Lower leg skin (tissue), 3 donors: ENCODE data around the gene MMD.

Source experiments
- CTCF ChIP-seq, 3 donors: fragments of 450-650 bp; IDR thresholded peaks; one replicate each; pipeline ENCODE4 v1.5.1; 2016; ENCODE audit warnings: antibody characterized with exemption in 3 of 3, mild to moderate bottlenecking in 3 of 3, moderate library complexity in 2 of 3
- POLR2A ChIP-seq, 2 donors: fragments of 450-650 bp; IDR thresholded peaks; one replicate each; pipeline ENCODE4 v1.6.1; 2016 to 2017; ENCODE audit warnings: antibody characterized with exemption in 2 of 2, mild to moderate bottlenecking in 1 of 2, moderate library complexity in 1 of 2

- TF ChIP-seq POLR2A (IDR thresholded peaks at IDR 0.05) = no peak
- no peak for TF ChIP-seq CTCF (IDR thresholded peaks at IDR 0.05)
Observed at GRCh38 chr17:55448681-55449080, 27.0 kb upstream of the MMD start.
